Measurements from ENCODE around the gene RPP25. TPM values are rescaled to one million over a fixed set of nuclear protein-coding genes. Genes with fewer than 3 reads are reported as not detected.

Gene RPP25
- total RNA-seq, 1 experiment from 2014 or later, result 31.3 TPM

GRCh38 chr15:74978077-74978476 is 21.5 kb upstream of the RPP25 start (continued):
- TF ChIP-seq ATF6 (CRISPR knock-in tag; IDR thresholded peaks at IDR 0.05), result no peak
- no peak for TF ChIP-seq FOXP1 (CRISPR knock-in tag; IDR thresholded peaks at IDR 0.05; ENCODE audit: borderline replicate concordance)
- TF ChIP-seq E2F5 (CRISPR knock-in tag; IDR thresholded peaks at IDR 0.05), result no peak
- TF ChIP-seq HMGA2 (CRISPR knock-in tag; IDR thresholded peaks at IDR 0.05), result no peak
- no peak for TF ChIP-seq NFE2L1 (CRISPR knock-in tag; IDR thresholded peaks at IDR 0.05)
- no peak for TF ChIP-seq PRRX2 (CRISPR knock-in tag; IDR thresholded peaks at IDR 0.05)
- no peak for TF ChIP-seq SMAD4 (CRISPR knock-in tag; IDR thresholded peaks at IDR 0.05)

GRCh38 chr15:74977599-74977998 is 21.0 kb upstream of the RPP25 start:
- ChIA-PET POLR2A (no interaction called here), CTCF (interaction anchor here (1.0 kb wide), 1 partner anchor 21 kb away, joined by 3 read pairs; the partner anchor contains the start of gene RPP25)
- no peaks in the 10 kb centered on the region for H3K4me1 Mint-ChIP-seq
- no peak overlapping the region for H3K27ac Mint-ChIP-seq
- no peaks in the 10 kb centered on the region for H3K27me3 Mint-ChIP-seq (ENCODE audit: low read depth)
- DNase-seq (ENCODE audit: low spot score) (no peak), ATAC-seq (no peak)
- no peak overlapping the region for H3K4me3 Mint-ChIP-seq
- H3K9me3 Mint-ChIP-seq, result no peaks in the 10 kb centered on the region
- no peaks in the 10 kb centered on the region for H3K36me3 Mint-ChIP-seq
- no peak for TF ChIP-seq NFATC4 (CRISPR knock-in tag; IDR thresholded peaks at IDR 0.05)
- TF ChIP-seq ATF6 (CRISPR knock-in tag; IDR thresholded peaks at IDR 0.05), result no peak
- no peak for TF ChIP-seq ZNF281 (CRISPR knock-in tag; IDR thresholded peaks at IDR 0.05)
- no peak for TF ChIP-seq SOX15 (CRISPR knock-in tag; IDR thresholded peaks at IDR 0.05)
- TF ChIP-seq ZNF317 (CRISPR knock-in tag; IDR thresholded peaks at IDR 0.05; ENCODE audit: borderline replicate concordance, low read depth), result no peak
- no peak for TF ChIP-seq ZNF425 (CRISPR knock-in tag; conservative IDR thresholded peaks at IDR 0.05)
- TF ChIP-seq CBFB (CRISPR knock-in tag; IDR thresholded peaks at IDR 0.05; ENCODE audit: low read depth), result no peak
- no peak for TF ChIP-seq ZNF138 (CRISPR knock-in tag; conservative IDR thresholded peaks at IDR 0.05)
- no peak for TF ChIP-seq FOXK1 (CRISPR knock-in tag; IDR thresholded peaks at IDR 0.05)
- TF ChIP-seq CTCF (IDR thresholded peaks at IDR 0.05), result no peak
- no peak for TF ChIP-seq NR3C1 (CRISPR knock-in tag; conservative IDR thresholded peaks at IDR 0.05; ENCODE audit: low read depth)
- no peak for TF ChIP-seq SP1 (CRISPR knock-in tag; conservative IDR thresholded peaks at IDR 0.05)
- no peak for TF ChIP-seq EMX1 (CRISPR knock-in tag; IDR thresholded peaks at IDR 0.05)

Data from WTC11 (cell line).